CD8-positive, alpha-beta memory T cell (primary cell): ENCODE data around the gene LRRC71. TPM values are rescaled to one million over a fixed set of nuclear protein-coding genes. Genes with fewer than 3 reads are reported as not detected.

Experiments used
- CTCF ChIA-PET: fragments of 350-600 bp; sonication (Branson Sonifier 250); formaldehyde crosslinking; loops from one replicate; lab custom pipeline; 2021; ENCODE audit warnings: antibody characterized with exemption; lab: Charles Lee
- POLR2A ChIA-PET: fragments of 350-600 bp; sonication (Branson Sonifier 250); formaldehyde crosslinking; loops from one replicate; lab custom pipeline; 2021; ENCODE audit warnings: antibody characterized with exemption; lab: Charles Lee
- DNase-seq, 5 donors: peaks; one replicate each; pipeline versions ENCODE4 v3.0.0 to v3.0.0-alpha.2; 2020 to 2022; ENCODE audit warnings: mixed read lengths in 1 of 5
- H3K27ac ChIP-seq: one replicate; pipeline ENCODE4 v1.7.0; 2013; ENCODE audit warnings: low read depth, mild to moderate bottlenecking, low read length, moderate library complexity
- H3K27me3 ChIP-seq: 2 replicates; pipeline ENCODE4 v1.7.0; 2013; ENCODE audit warnings: low read length, mild to moderate bottlenecking; ENCODE audit not compliant: insufficient read depth, poor library complexity, severe bottlenecking
- H3K36me3 ChIP-seq: 2 replicates; pipeline ENCODE4 v1.7.0; 2013; ENCODE audit warnings: mild to moderate bottlenecking, low read length, moderate library complexity; ENCODE audit not compliant: insufficient read depth
- H3K4me1 ChIP-seq: 2 replicates; pipeline ENCODE4 v1.7.0; 2013; ENCODE audit warnings: mild to moderate bottlenecking, low read length, moderate library complexity; ENCODE audit not compliant: insufficient read depth
- H3K4me3 ChIP-seq: 2 replicates; pipeline ENCODE4 v1.7.0; 2013; ENCODE audit warnings: mild to moderate bottlenecking, low read length
- H3K9me3 ChIP-seq: 2 replicates; pipeline ENCODE4 v1.7.0; 2013; ENCODE audit warnings: mild to moderate bottlenecking, low read length
- H3K27ac Mint-ChIP-seq, 8 donors: one replicate each; pipeline ENCODE4 v1.8.0; 2020 to 2021; ENCODE audit warnings: mixed read lengths in 8 of 8, mild to moderate bottlenecking in 6 of 8, inconsistent platforms in 3 of 8, moderate library complexity in 3 of 8
- H3K27me3 Mint-ChIP-seq, 2 donors: one replicate each; pipeline ENCODE4 v1.8.0; 2020 to 2021; ENCODE audit warnings: mixed read lengths in 2 of 2, mild to moderate bottlenecking in 1 of 2, moderate library complexity in 1 of 2
- H3K36me3 Mint-ChIP-seq, 3 donors: one replicate each; pipeline ENCODE4 v1.8.0; 2020 to 2021; ENCODE audit warnings: mixed read lengths in 3 of 3, inconsistent platforms in 1 of 3, mild to moderate bottlenecking in 1 of 3
- H3K4me1 Mint-ChIP-seq, 3 donors: one replicate each; pipeline ENCODE4 v1.8.0; 2020 to 2021; ENCODE audit warnings: mixed read lengths in 3 of 3, inconsistent platforms in 1 of 3, mild to moderate bottlenecking in 1 of 3
- H3K4me3 Mint-ChIP-seq, 7 donors: one replicate each; pipeline ENCODE4 v1.8.0; 2020 to 2021; ENCODE audit warnings: mixed read lengths in 7 of 7, mild to moderate bottlenecking in 6 of 7, moderate library complexity in 4 of 7, inconsistent platforms in 2 of 7
- H3K9me3 Mint-ChIP-seq, 5 donors: one replicate each; pipeline ENCODE4 v1.8.0; 2020 to 2022; ENCODE audit warnings: mixed read lengths in 5 of 5, mild to moderate bottlenecking in 3 of 5, moderate library complexity in 2 of 5, inconsistent platforms in 1 of 5
- polyA plus RNA-seq: library from polyadenylated mRNA; unstranded; fragments of 300-500 nt; fragmentation: Illumina TruSeq; gene quantifications from one replicate; pipeline ENCODE4 v1.2.3, GENCODE V29; 2021
- total RNA-seq, 2 experiments: library from RNA; stranded (reverse); gene quantifications; one replicate each; pipeline ENCODE4 v1.2.3, GENCODE V29; 2021

LRRC71 gene
- total and polyA plus RNA-seq, 3 experiments from 2014 or later: not detected

GRCh38 chr1:156903328-156904091 is 16.9 kb upstream of the LRRC71 start:
- ChIA-PET CTCF (no interaction called here), POLR2A (no interaction called here)
- no peaks in the 10 kb centered on the region for H3K9me3 ChIP-seq
- H3K27ac ChIP-seq: no peak overlapping the region
- peaks cover 17 to 41% of the 10 kb centered on the region in 2 donors for H3K27me3 Mint-ChIP-seq
- H3K36me3 ChIP-seq: no peaks in the 10 kb centered on the region
- no peaks in the 10 kb centered on the region for H3K9me3 Mint-ChIP-seq
- H3K4me3 ChIP-seq: no peak overlapping the region
- no peak for DNase-seq
- no peak overlapping the region for H3K27ac Mint-ChIP-seq
- H3K36me3 Mint-ChIP-seq: peaks cover 0 to 2% (median 0%) of the 10 kb centered on the region in 3 donors
- peaks cover under 1% of the 10 kb centered on the region for H3K4me1 ChIP-seq
- no peaks in the 10 kb centered on the region for H3K27me3 ChIP-seq
- H3K4me1 Mint-ChIP-seq: peaks cover 0 to 2% (median 0%) of the 10 kb centered on the region in 3 donors
- no peak overlapping the region for H3K4me3 Mint-ChIP-seq

- H3K27me3 Mint-ChIP-seq: peaks cover 11 to 39% of the 10 kb centered on the region in 2 donors
- H3K36me3 Mint-ChIP-seq: no peaks in the 10 kb centered on the region
- no peaks in the 10 kb centered on the region for H3K36me3 ChIP-seq
These were observed 16.1 kb upstream of the LRRC71 start for GRCh38 chr1:156904187-156904959.

GRCh38 chr1:156905176-156905575 is 15.3 kb upstream of the LRRC71 start:
- Histone ChIP-seq H3K27me3 (no peaks in the 10 kb centered on the region), H3K4me1 (no peaks in the 10 kb centered on the region), H3K27ac (no peak overlapping the region), H3K9me3 (no peaks in the 10 kb centered on the region), H3K4me3 (no peak overlapping the region), H3K36me3 (no peaks in the 10 kb centered on the region)
- no peak overlapping the region for H3K4me3 Mint-ChIP-seq
- no peak overlapping the region for H3K27ac Mint-ChIP-seq
- no peaks in the 10 kb centered on the region for H3K36me3 Mint-ChIP-seq
- DNase-seq: no peak
- no peaks in the 10 kb centered on the region for H3K9me3 Mint-ChIP-seq
- ChIA-PET POLR2A (no interaction called here), CTCF (no interaction called here)
- no peaks in the 10 kb centered on the region for H3K4me1 Mint-ChIP-seq
- peaks cover 11 to 36% of the 10 kb centered on the region in 2 donors for H3K27me3 Mint-ChIP-seq

More at GRCh38 chr1:156904187-156904959, 16.1 kb upstream of the LRRC71 start:
- no peaks in the 10 kb centered on the region for H3K27me3 ChIP-seq
- DNase-seq: no peak
- no peak overlapping the region for H3K27ac ChIP-seq
- ChIA-PET POLR2A (no interaction called here), CTCF (no interaction called here)
- Mint-ChIP-seq H3K9me3 (no peaks in the 10 kb centered on the region), H3K4me3 (no peak overlapping the region), H3K27ac (peak overlapping the region in 1 of 8 donors; percentile 88), H3K4me1 (no peaks in the 10 kb centered on the region)
- no peak overlapping the region for H3K4me3 ChIP-seq
- H3K4me1 ChIP-seq: no peaks in the 10 kb centered on the region
- H3K9me3 ChIP-seq: no peaks in the 10 kb centered on the region

- no peak for DNase-seq
- no peaks in the 10 kb centered on the region for H3K36me3 Mint-ChIP-seq
- peaks cover 11 to 35% of the 10 kb centered on the region in 2 donors for H3K27me3 Mint-ChIP-seq
- no peaks in the 10 kb centered on the region for H3K4me1 Mint-ChIP-seq
- Histone ChIP-seq H3K36me3 (no peaks in the 10 kb centered on the region), H3K27me3 (no peaks in the 10 kb centered on the region), H3K4me1 (no peaks in the 10 kb centered on the region), H3K9me3 (no peaks in the 10 kb centered on the region), H3K4me3 (no peak overlapping the region), H3K27ac (no peak overlapping the region)
- no peak overlapping the region for H3K4me3 Mint-ChIP-seq
- no peak overlapping the region for H3K27ac Mint-ChIP-seq
- ChIA-PET POLR2A (no interaction called here), CTCF (no interaction called here)
- H3K9me3 Mint-ChIP-seq: no peaks in the 10 kb centered on the region
These were observed 14.8 kb upstream of the LRRC71 start for GRCh38 chr1:156905651-156906050.

GRCh38 chr1:156906206-156906906 is 14.1 kb upstream of the LRRC71 start:
- H3K27ac ChIP-seq: no peak overlapping the region
- CTCF ChIA-PET: no interaction called here
- H3K4me3 ChIP-seq: no peak overlapping the region
- H3K4me3 Mint-ChIP-seq: no peak overlapping the region
- POLR2A ChIA-PET: no interaction called here
- no peak for DNase-seq
- no peaks in the 10 kb centered on the region for H3K4me1 ChIP-seq
- peaks cover 11 to 37% of the 10 kb centered on the region in 2 donors for H3K27me3 Mint-ChIP-seq
- no peaks in the 10 kb centered on the region for H3K36me3 Mint-ChIP-seq
- H3K9me3 ChIP-seq: no peaks in the 10 kb centered on the region
- no peak overlapping the region for H3K27ac Mint-ChIP-seq
- H3K36me3 ChIP-seq: no peaks in the 10 kb centered on the region
- no peaks in the 10 kb centered on the region for H3K4me1 Mint-ChIP-seq
- no peaks in the 10 kb centered on the region for H3K27me3 ChIP-seq
- H3K9me3 Mint-ChIP-seq: no peaks in the 10 kb centered on the region

- Mint-ChIP-seq H3K27me3 (peaks cover 11 to 37% of the 10 kb centered on the region in 2 donors), H3K9me3 (no peaks in the 10 kb centered on the region), H3K4me3 (no peak overlapping the region), H3K4me1 (no peaks in the 10 kb centered on the region), H3K27ac (no peak overlapping the region), H3K36me3 (no peaks in the 10 kb centered on the region)
- POLR2A ChIA-PET: no interaction called here
- H3K4me1 ChIP-seq: no peaks in the 10 kb centered on the region
- H3K9me3 ChIP-seq: no peaks in the 10 kb centered on the region
- CTCF ChIA-PET: no interaction called here
- H3K27me3 ChIP-seq: no peaks in the 10 kb centered on the region
- H3K4me3 ChIP-seq: no peak overlapping the region
- DNase-seq: no peak
- no peaks in the 10 kb centered on the region for H3K36me3 ChIP-seq
- H3K27ac ChIP-seq: no peak overlapping the region
These were observed 11.9 kb upstream of the LRRC71 start for GRCh38 chr1:156908541-156908940.

GRCh38 chr1:156908955-156909354 is 11.5 kb upstream of the LRRC71 start:
- Histone ChIP-seq H3K4me1 (no peaks in the 10 kb centered on the region), H3K4me3 (no peak overlapping the region), H3K9me3 (no peaks in the 10 kb centered on the region), H3K36me3 (no peaks in the 10 kb centered on the region), H3K27ac (no peak overlapping the region), H3K27me3 (no peaks in the 10 kb centered on the region)
- Mint-ChIP-seq H3K9me3 (no peaks in the 10 kb centered on the region), H3K4me3 (no peak overlapping the region), H3K4me1 (no peaks in the 10 kb centered on the region), H3K27me3 (peaks cover 11 to 37% of the 10 kb centered on the region in 2 donors), H3K27ac (no peak overlapping the region), H3K36me3 (no peaks in the 10 kb centered on the region)
- ChIA-PET CTCF (interaction anchor here (0.9 to 2.1 kb wide), 3 partner anchors 47 to 63 kb away, joined by 4 to 9 read pairs (median 6); no protein-coding TSS in a partner anchor), POLR2A (no interaction called here)
- DNase-seq: no peak
